AG09309 (cell line): ENCODE measurements around the gene GRID1.

ENCODE experiments used
- DNase-seq: peaks from one replicate; pipeline ENCODE4 v3.0.0-alpha.2; 2010; ENCODE audit warnings: low read depth
- H3K4me3 ChIP-seq: 2 replicates; pipeline ENCODE4 v1.5.1; 2011; ENCODE audit warnings: mild to moderate bottlenecking, low read depth, low read length, moderate library complexity; ENCODE audit not compliant: control insufficient read depth
- CTCF ChIP-seq: IDR thresholded peaks from 2 replicates; pipeline ENCODE4 v1.5.1; 2011; ENCODE audit warnings: mild to moderate bottlenecking, low read depth, low read length, inconsistent platforms; ENCODE audit not compliant: insufficient read depth, control insufficient read depth; ENCODE audit errors: missing control alignments

Gene GRID1

GRCh38 chr10:85915245-85915846, 451.2 kb downstream of the GRID1 start:
- H3K4me3 ChIP-seq: no peak overlapping the region
- TF ChIP-seq CTCF: no peak

DNA sequence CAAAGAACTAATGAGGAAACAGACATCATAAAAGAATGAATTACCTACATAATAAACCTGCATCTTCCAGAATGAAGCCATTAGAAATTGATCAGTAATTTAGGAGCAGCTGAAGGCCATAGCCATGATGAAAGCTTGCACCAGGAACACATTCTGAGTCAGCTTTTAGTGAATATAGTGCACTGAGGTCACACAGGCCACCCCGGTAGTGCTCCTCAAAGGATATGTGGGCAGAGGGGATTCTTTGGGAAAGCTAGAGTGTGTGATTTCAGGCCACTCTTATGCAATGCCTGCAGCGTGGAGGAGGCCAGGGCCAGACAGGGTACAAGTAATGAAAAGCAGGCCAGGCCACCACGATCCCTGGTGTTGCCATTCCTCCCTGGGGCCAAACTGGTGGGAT, 451.9 kb downstream of the GRID1 start:
- no peak overlapping the region for H3K4me3 ChIP-seq
- no peak for DNase-seq
- no peak for TF ChIP-seq CTCF

More at GRCh38 chr10:85915245-85915846, 451.2 kb downstream of the GRID1 start:
- DNase-seq: no peak

- no peak for TF ChIP-seq CTCF
- no peak overlapping the region for H3K4me3 ChIP-seq
- no peak for DNase-seq
Measured at GRCh38 chr10:85908462-85908861, 458.1 kb downstream of the GRID1 start.

DNA sequence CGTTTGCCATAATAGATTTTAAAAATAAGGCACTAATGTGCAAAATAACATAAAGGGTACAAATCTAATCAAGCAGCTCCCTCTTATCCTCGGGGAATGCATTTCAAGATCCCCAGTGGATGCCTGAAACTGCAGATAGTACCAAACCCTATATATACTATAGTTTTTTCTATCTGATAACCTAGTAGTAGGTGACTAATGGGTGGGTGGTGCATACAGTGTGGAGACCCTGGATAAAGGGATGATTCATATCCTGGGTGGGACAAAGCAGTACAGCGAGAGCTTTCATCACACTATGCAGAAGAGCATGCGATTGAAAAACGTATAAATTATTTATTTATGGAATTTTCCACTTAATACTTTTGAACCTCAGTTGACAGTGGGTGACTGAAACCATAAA, 464.5 kb downstream of the GRID1 start:
- no peak for DNase-seq
- no peak for TF ChIP-seq CTCF
- H3K4me3 ChIP-seq: no peak overlapping the region

GRCh38 chr10:85901599-85901998, 465.0 kb downstream of the GRID1 start:
- no peak for DNase-seq
- no peak for TF ChIP-seq CTCF
- no peak overlapping the region for H3K4me3 ChIP-seq

- TF ChIP-seq CTCF: no peak
- H3K4me3 ChIP-seq: no peak overlapping the region
- DNase-seq: no peak
Measured at GRCh38 chr10:85900487-85900886, 466.1 kb downstream of the GRID1 start.

DNA sequence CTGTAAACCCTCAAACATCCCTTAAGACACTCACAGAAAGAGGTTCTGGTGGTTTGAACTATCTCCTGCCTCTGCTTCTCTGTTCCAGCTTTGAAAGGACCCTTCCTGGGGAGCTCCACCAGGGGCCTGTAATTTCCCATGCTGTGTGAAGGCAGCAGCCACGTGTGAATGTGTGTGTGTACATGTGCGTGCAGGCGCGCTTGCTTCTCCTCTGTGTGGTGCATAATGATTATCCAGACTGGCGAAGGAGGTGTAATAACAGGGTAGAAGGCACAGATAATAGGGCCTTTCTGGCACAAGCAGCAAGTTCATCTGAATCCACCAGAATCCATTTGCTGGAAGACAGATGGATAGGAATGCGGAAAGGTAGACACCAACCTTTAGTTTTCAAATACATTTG, 466.5 kb downstream of the GRID1 start:
- DNase-seq: no peak
- H3K4me3 ChIP-seq: no peak overlapping the region
- TF ChIP-seq CTCF: no peak
